Kidney glomerular epithelial cell (primary cell): ENCODE results near the gene RBM47.

ENCODE experiments used
- DNase-seq: peaks from one replicate; lab custom pipeline; 2025; lab: John Stamatoyannopoulos, UW

Gene RBM47

GRCh38 chr4:40586729-40587128, 42.9 kb downstream of the RBM47 start:
- no peak for DNase-seq

DNA sequence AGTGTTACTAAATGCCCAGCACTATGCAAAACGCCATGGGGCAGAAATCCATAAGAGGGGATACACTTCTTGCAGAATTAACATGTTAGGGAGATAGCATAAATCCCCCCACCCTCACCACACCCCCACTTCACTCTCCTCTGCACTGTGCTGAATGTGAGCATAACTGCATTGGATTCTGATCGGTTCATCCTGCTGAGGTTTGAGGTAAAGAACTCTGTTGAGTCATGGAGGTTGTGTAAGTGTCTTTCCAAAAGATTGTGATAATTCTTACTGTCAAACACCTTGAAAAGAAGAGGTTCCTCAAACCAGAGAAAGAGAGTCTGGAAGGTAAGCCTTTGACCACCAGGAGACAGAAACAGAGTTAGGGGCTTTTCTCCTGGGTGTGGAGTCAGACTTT, 43.6 kb downstream of the RBM47 start:
- no peak for DNase-seq

GRCh38 chr4:40585201-40585799, 44.4 kb downstream of the RBM47 start:
- no peak for DNase-seq

GRCh38 chr4:40584517-40585141, 45.0 kb downstream of the RBM47 start:
- DNase-seq, result no peak

GRCh38 chr4:40583850-40584439, 45.7 kb downstream of the RBM47 start:
- DNase-seq, result peak; percentile 52

DNA sequence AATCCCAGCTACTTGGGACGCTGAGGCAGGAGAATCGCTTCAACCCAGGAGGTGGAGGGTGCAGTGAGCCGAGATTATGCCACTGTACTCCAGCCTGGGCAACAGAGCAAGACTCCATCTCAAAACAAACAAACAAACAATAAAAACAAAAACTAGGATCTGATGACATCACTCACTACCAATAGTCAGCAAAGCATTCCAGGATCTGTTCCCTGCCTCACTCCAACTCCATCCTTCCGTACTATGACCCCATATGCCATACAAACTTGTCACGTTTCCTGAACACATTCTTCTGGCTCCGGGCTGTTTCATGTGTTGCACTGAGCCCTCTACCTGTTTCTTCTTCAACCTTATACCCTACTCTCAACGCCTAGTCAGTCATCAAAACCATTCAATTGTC, 47.3 kb downstream of the RBM47 start:
- DNase-seq, result no peak

GRCh38 chr4:40581254-40582140, 48.2 kb downstream of the RBM47 start:
- no peak for DNase-seq

- DNase-seq, result peak; percentile 44
Measured at GRCh38 chr4:40579983-40580382, 49.7 kb downstream of the RBM47 start.

DNA sequence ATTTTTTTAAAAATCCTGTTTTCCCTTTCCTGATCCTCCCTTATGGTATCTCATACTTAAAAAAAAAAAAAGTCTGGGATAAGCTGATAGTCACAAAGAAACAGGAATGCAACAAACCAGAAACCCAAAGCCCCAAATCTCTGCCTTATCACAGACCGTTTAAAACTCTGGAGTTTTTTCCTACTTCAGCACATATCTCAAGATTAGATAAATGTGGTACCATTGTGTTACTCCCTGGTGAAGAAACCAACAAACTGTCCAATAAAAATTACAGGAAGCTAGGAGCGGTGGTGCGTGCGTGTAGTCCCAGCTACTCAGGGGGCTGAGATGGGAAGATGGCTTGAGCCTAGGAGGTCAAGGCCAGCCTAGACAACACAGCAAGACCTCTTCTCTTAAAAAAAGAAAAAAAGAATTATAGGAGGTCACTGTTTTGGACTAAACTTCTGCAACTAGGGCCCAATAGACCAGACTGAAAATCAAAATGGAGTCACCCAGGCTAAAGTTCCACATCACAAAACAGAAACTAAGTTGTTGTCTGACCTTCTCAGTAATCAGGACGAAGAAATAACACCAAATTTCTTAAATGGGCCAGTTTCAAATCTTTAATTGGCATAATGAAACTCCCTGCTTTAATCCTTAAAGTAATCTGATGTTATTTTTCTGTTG, 51.9 kb downstream of the RBM47 start:
- peak; percentile 47 for DNase-seq

DNA sequence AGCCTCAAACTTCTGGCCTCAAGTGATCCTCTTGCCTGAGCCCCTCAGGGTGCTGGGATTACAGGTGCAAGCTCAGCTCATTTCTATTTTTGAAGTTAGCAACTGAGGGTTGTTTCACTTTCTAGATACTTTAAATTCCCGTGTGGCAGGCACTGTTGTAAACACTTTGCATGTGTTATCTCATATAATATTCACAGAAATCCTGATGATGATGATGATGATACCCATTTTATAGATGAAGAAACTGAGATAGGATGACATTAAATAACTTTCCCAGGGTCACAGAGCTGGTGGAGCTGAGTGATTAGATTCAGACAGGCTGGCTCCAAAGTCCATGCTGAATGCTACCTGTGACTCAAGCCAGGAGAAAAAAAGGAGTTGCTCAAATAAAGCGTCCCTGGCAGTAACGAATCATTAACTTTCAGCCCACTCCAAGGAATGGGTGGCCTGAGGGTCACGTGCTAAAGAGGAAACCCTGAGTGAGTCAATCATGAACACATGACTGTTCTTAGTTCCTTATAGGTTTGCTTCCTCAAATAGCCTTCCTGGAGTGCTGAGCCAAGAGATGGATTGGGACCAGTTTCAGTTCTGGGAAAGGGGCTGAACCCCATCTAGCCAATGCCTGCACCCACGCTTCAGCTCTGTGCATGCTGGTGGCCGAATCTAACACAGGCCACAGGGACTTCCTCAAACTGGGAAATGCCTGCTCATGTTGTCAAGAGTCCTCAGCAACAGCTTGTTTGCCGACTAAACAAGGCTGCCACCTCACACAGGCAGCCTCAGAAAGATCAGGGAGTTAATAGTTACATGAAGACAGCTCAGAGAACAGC, 52.8 kb downstream of the RBM47 start:
- DNase-seq, result peak; percentile 99

DNA sequence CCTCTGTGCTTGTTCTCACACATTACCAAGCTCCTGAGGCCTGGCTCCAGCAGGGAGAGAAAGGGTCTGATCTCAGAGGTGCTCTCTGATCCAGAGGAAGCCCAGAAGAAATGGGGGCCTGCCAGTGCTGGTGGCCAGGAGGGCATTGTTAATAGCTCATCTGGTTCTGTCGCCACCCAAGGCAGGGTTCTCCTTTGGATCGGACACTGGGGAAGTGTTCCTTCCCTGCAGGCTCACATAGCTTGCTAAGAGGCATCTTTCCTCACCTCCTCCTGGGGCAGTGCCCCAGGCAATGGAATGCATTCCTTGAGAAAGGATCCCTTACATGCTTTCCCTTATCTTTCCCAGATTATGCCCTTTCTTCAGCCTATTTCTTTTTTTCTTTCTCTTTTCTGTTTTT, 53.8 kb downstream of the RBM47 start:
- no peak for DNase-seq

DNA sequence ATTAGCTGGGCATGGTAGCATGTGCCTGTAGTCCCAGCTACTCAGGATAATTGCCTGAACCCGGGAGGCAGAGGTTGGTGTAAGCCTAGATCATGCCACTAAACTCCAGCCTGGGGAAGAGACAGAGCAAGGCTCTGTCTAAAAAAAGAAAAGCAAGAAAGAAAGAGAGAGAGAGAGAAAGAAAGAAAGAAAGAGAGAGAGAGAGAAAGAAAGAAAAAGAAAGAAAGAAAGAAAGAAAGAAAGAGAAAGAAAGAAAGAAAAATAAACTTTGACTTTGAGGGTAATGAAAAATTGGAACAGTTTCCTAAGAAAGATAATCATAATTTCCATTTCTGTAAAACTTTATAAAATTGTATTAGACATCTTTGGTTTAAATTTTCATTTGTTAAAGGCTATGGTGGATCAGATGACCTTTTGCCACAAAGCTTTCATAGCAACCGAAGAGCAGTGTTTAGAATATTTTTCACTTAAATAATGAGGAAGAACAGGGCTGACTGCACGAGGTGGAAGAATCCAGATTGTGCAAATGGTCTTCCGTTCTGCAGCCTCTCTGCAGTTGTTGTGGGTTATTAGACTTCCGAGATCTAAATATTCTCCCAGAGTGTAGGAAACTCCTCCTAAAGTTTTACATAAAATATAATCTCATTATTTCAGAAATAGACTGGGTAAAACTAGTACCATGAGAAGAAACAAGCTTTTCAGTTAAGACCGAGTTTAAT, 55.9 kb downstream of the RBM47 start:
- DNase-seq, result no peak

DNA sequence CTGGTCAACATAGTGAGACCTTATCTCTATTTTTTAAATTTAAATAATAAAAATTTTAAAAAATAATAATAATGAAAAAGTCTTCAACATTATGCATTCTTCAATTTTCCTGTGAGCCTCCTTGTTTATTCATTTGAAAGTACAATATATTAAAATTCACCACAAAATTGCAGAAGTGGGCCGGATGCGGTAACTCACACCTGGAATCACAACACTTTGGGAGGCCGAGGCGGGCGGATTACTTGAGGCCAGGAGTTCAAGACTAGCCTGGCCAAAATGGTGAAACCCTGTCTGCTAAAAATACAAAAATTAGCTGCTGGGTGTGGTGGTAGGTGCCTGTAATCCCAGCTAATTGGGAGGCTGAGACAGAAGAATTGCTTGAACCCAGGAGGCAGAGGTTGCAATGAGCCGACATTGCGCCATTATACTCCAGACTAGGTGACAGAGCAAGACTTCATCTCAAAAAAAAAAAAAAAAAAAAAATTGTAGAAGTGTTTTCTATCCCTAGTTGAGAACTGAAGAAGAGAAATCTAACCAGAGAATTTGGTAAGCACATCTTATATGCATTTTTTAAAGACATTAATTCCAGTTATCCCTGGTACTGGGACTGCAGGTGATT, 56.9 kb downstream of the RBM47 start:
- DNase-seq, result no peak

DNA sequence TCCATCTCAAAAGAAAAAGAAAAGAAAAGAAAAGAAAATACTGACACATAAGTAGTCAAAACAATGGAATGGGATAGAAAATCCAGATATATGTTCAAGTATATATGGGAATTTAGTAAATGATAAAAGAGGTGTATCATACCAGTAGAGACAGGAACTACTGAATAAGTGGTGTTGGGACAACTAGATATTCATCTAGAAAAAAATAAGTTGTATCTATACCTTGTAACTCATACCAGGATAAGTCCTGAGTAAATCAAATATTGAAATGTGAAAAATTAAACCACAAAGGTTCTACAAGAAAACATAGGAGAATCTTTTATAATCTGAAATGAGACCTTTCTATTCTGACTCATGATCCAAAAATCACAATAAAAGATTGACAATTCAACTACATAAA, 58.5 kb downstream of the RBM47 start:
- DNase-seq, result no peak

DNA sequence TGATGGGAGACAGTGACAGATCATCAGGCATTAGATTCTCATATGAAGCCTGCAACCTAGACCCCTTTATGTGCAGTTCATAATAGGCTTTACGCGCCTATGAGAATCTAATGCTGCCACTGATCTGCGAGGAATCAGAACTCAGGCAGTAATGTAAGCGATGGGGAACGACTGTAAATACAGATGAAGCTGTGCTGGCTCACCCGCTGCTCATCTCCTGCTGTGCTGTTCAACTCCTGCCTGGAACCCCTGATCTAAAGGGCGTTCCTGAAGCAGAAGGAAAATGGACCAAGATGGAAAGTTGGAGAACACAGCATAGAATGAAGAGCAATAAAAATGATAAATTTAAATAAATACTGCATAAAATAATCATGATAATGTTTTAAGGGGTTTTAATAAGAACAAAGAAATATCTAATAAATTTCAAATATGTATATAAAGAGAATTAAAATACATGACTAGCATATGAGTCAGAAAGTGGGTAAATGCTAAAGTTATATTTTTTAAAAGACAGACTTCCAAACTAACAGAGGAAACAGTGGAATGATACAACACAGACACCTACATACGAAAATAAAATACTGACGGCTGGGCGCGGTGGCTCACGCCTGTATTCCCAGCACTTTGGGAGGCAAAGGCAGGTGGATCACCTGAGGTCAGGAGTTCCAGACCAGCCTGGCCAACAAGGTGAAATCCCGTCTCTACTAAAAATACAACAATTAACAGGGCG, 59.2 kb downstream of the RBM47 start:
- no peak for DNase-seq

DNA sequence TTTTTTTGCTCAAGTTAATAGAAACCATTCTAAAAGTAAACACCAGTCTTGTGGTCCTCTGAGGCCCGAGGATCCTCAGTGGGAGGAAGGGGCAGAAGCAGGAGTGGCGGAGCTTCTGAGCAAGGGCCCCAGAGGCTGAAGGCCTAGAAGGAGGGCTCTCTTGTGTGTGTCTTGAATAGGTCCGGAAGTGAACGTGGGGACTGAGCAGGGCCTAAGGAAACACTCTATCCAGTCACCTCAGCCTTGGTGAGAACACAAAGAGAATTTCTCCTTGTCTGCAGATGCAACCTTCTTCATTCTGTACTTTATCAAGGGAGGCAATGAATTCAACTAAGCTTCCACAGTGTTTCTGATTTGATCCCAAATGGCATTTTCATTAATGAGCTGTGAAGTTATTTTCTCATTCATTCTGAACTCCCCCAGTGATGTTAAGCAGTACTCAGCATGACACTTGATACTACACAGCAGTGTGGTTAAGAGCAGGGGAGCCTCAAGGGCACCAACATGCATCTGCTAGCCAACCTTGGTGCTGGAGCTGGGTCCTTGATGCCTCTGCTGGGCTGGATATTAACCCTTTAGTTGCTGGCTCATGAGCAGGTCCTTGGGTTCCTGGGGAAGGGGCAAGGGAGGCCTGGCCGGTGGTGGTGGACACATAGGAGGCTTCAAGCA, 64.7 kb downstream of the RBM47 start:
- DNase-seq, result no peak

DNA sequence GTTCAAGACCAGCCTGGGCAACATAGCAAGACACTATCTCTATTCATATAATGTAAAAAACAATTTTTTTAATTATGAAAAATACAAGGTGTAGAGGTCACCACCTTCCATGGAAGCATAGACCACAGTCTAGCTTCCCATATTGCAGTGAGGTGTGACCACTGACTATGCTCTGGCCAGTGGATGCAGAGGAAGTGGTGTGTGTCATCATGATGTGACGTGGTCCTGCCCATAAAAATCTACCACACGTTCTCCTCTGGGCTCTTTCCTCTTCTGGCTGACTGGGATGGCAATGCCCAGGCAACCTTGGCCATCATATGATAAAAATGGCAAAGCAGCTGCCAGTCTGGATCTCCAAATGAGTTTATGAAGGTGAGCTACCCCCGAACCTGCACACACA, 65.7 kb downstream of the RBM47 start:
- peak; percentile 9 for DNase-seq

DNA sequence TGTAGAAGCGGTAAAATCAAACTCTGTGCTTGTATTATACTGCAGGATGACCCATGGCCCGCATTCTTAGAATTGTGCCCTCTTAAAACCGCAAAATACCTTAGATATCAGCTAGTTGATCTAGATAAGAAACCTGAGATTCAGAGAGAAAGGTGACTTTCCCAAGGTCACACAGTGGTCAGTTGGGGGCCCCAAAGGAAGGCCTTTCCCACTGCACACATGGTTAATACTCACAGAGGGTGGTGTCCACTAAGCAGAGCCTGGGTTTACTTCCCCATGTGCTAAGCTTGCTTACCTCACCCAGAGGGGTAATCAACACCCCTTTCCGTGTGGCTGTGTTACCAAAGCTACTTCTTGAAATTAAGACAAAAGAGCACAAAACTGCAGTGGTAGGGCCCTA, 66.3 kb downstream of the RBM47 start:
- DNase-seq, result no peak

DNA sequence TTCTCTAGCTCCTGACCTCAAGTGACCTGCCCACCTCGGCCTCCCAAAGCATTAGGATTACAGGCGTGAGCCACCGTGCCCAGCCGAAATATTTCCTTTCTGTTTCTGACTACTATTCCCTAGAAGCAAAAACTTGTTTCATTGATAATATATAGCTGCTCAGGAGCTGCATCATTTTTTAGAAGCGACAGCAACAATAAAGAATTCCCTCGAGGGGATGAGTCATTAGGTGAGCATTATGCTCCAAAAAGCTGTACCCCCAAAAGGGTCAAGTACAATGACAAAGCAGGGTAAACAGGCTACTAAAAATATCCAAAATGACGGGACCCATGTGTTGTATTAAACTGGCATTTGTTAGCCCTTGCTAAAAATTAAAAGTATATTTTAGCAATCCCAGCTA, 67.0 kb downstream of the RBM47 start:
- no peak for DNase-seq
